GM12865 (cell line): Measurements from ENCODE around the gene ROR1.

Experiments used
- DNase-seq: peaks from one replicate; pipeline ENCODE4 v3.0.0; 2010; ENCODE audit warnings: low read depth
- H3K4me3 ChIP-seq: 2 replicates; pipeline ENCODE4 v1.5.1; 2011; ENCODE audit warnings: mild to moderate bottlenecking, low read depth, low read length, control low read depth
- CTCF ChIP-seq: IDR thresholded peaks from 2 replicates; pipeline ENCODE4 v1.5.1; 2011; ENCODE audit warnings: low read length, control low read depth, low read depth, inconsistent platforms; ENCODE audit not compliant: insufficient read depth; ENCODE audit errors: missing control alignments

ROR1 gene

GRCh38 chr1:63966016-63966415, 192.2 kb downstream of the ROR1 start:
- TF ChIP-seq CTCF, result no peak
- no peak overlapping the region for H3K4me3 ChIP-seq
- DNase-seq, result no peak

GRCh38 chr1:63967901-63968300, 194.1 kb downstream of the ROR1 start:
- DNase-seq, result no peak
- H3K4me3 ChIP-seq, result no peak overlapping the region
- no peak for TF ChIP-seq CTCF

GRCh38 chr1:63968663-63969440, 195.0 kb downstream of the ROR1 start:
- DNase-seq, result no peak
- no peak overlapping the region for H3K4me3 ChIP-seq
- TF ChIP-seq CTCF, result no peak

GRCh38 chr1:63969441-63969901, 195.7 kb downstream of the ROR1 start:
- no peak for TF ChIP-seq CTCF
- DNase-seq, result no peak
- H3K4me3 ChIP-seq, result no peak overlapping the region

GRCh38 chr1:63971557-63971956, 197.7 kb downstream of the ROR1 start:
- no peak for DNase-seq
- no peak overlapping the region for H3K4me3 ChIP-seq
- no peak for TF ChIP-seq CTCF

GRCh38 chr1:63973005-63973419, 199.2 kb downstream of the ROR1 start:
- no peak for TF ChIP-seq CTCF
- no peak overlapping the region for H3K4me3 ChIP-seq
- DNase-seq, result no peak

- H3K4me3 ChIP-seq, result no peak overlapping the region
- no peak for TF ChIP-seq CTCF
- no peak for DNase-seq
Observed at GRCh38 chr1:63974966-63975365, 201.1 kb downstream of the ROR1 start.
